NCI-H345 treated with DMSO at 0.1 percent for 48 hours (cell line): ENCODE results near the gene RNASE7.

Experiments
- DNase-seq: peaks from one replicate; lab custom pipeline; 2025; ENCODE audit not compliant: unreplicated experiment; lab: John Stamatoyannopoulos, UW

The RNASE7 gene

GRCh38 chr14:21084998-21085853 lies 43.1 kb downstream of the RNASE7 start:
- DNase-seq, result no peak

GRCh38 chr14:21086908-21087293 lies 44.7 kb downstream of the RNASE7 start:
- no peak for DNase-seq

GRCh38 chr14:21087294-21088091 lies 45.3 kb downstream of the RNASE7 start:
- no peak for DNase-seq

GRCh38 chr14:21088687-21089086 lies 46.5 kb downstream of the RNASE7 start:
- no peak for DNase-seq

GRCh38 chr14:21089271-21089670 lies 47.1 kb downstream of the RNASE7 start:
- DNase-seq, result no peak

- no peak for DNase-seq
Observed at GRCh38 chr14:21089877-21090193, 47.7 kb downstream of the RNASE7 start.

- DNase-seq, result no peak
Observed at GRCh38 chr14:21090194-21090939, 48.2 kb downstream of the RNASE7 start.

GRCh38 chr14:21090940-21091663 lies 48.9 kb downstream of the RNASE7 start:
- no peak for DNase-seq

GRCh38 chr14:21091821-21092272 lies 49.7 kb downstream of the RNASE7 start:
- no peak for DNase-seq

- peak; percentile 27 for DNase-seq
Observed at GRCh38 chr14:21092273-21093011, 50.3 kb downstream of the RNASE7 start.

- DNase-seq, result no peak
Observed at GRCh38 chr14:21093018-21093417, 50.9 kb downstream of the RNASE7 start.
